HG02943 (cell line): ENCODE data around the gene CARS1.

Experiments used
- ATAC-seq: cut with Tn5 transposase; IDR thresholded peaks from one replicate; pipeline ENCODE4 v1.9.1; 2021; ENCODE audit warnings: mild to moderate bottlenecking, low read depth, moderate library complexity; ENCODE audit not compliant: unreplicated experiment

The CARS1 gene

DNA sequence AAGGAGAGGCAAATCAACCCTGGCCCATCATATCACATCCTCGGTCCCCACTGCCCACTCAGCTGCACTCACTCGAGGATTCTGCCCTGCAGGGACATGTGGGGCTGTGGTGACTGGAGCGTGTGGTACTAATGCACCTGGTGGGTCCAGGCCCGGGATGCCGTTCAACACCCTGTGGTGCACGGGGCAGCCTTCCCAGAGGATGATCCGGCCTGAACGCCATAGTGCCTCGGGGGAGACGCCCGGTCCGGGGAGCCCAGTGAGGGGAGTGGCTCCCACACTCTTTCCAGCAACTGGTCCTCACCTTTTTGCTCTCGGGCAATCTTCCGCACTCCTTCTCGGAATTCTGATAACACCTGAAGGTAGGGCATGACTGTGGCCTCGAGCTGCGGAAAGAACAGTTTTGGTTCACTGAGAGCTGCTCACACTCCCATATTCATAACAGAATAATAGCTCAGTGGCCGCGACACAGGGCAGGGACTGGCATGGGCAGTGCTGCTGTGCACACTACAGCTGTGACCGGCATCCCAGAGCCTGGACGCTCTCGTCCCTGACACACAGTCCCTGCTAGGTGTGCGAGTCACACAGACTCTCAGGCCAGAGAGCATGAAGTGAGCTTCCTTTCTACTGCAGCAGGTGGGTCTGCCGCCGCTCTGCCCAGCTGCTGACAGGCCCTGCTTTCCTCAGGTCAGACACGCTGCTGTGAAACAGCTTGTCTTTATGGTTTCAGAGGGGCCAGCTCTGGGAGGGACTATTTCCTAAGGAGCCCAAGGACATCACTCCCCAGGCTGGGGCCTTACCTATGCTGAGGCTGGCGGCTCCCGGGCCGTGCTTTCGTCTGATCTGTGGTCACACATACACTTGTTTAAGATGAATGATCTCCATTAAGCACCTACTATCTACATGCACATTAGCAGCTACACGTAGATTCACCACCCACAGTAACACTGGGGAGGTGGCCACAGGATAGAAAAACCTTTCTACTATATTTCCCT, 45.0 kb downstream of the CARS1 start:
- no peak for ATAC-seq

DNA sequence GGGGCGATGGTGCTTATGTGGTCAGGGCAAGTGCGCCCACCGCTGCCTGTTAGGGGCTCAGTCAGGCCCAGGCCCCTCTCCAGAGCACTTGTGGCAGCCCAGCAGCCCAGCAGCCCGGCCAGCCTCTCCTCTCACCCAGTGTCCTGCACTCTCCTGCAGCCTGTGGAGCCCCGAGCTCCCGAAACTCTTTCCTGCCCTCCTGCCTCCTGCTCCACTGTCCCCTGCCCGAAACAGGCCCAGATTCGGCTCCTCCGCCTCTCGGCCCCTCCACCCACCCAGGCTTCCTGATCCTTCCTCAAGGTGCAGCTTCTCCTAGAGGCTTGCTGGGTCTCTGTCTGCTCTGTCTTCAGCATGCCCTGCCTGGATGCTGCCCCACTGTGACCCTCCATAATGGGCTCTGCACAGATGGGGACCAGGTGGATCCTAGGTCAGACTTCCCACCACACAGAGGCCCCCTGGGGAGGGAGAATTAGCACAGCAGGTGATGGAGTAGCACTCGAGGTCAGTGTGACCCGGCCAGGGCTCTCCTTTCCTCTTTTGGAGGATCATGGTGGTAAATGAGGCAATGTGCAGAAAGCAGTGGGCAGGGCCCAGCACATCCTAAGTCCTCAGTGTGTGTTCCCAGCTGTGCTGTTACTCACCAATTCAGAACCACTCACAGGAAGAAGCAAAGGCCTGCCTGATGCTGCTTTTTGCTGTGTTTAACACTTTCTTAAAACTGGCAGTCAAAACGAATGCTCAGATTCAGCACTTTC, 46.5 kb downstream of the CARS1 start:
- no peak for ATAC-seq

DNA sequence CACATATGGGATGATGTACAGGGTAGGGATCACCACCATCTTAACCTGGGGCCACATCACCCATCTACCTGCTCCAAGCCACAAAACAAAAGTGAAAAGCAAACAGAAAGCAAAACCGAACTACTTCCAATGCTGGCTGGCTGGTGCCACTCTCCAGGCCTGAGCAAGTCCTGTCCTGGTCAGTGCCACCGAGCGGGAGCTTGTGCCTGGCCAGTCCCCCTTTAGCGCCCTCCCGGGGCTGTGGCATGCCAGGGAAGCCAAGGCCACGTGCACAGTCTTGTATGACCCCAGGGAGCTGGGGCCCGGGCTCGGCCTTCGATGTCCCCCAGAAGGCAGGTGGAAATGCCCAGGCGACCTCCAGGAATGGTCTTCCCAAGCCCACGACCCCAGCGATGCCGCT, 47.2 kb downstream of the CARS1 start:
- ATAC-seq: no peak

- ATAC-seq: no peak
These were observed 47.7 kb downstream of the CARS1 start for GRCh38 chr11:3009481-3009880.

- no peak for ATAC-seq
These were observed 48.4 kb downstream of the CARS1 start for GRCh38 chr11:3008746-3009336.

DNA sequence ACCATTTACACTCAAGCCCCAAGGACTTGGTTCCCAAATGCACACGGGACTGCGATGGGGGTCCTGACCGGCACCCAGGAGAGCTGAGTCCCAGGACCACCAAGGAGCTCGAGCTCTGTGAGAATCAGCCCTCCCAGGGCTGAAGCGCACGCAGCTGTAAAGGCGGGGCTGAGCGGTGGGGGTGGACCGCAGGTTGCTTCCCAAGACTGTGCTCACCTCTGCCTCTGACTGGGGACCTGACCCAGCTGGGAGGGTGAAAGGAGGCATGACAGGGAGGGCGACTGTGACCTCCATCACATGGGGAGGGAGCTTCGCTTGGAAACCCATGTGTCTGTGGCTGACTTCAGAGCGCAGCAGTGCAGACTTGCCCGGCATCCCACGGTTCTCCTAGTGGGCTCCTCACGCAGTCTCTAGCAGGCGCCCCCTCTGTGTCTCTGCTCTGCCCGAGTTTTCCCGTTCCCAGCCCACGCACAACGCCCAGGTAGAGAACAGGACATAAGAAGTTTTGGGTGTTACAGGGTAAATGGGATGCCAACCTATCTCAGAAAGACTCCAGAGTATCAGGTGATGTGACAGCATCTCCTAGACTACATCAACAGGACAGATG, 49.7 kb downstream of the CARS1 start:
- ATAC-seq: no peak

GRCh38 chr11:3006505-3007260, 50.5 kb downstream of the CARS1 start:
- no peak for ATAC-seq

DNA sequence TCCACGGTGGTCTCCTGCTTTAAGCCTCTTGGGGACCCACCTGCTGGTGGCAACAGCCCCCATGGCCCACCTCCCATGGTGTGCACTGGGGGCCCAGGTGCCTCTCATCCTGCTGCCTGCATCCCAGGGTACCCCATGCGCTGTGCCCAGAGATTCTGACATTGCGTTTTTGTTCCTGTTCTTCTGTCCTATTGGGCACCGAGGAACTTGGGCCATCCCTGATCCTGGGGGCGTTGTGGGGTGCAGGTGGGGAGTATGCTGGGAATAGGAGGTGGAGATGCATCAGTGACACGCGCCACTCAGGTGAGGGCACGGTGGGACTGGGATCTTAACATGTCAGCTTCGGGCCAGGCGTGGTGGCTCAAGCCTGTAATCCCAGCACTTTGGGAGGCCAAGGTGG, 52.7 kb downstream of the CARS1 start:
- no peak for ATAC-seq

DNA sequence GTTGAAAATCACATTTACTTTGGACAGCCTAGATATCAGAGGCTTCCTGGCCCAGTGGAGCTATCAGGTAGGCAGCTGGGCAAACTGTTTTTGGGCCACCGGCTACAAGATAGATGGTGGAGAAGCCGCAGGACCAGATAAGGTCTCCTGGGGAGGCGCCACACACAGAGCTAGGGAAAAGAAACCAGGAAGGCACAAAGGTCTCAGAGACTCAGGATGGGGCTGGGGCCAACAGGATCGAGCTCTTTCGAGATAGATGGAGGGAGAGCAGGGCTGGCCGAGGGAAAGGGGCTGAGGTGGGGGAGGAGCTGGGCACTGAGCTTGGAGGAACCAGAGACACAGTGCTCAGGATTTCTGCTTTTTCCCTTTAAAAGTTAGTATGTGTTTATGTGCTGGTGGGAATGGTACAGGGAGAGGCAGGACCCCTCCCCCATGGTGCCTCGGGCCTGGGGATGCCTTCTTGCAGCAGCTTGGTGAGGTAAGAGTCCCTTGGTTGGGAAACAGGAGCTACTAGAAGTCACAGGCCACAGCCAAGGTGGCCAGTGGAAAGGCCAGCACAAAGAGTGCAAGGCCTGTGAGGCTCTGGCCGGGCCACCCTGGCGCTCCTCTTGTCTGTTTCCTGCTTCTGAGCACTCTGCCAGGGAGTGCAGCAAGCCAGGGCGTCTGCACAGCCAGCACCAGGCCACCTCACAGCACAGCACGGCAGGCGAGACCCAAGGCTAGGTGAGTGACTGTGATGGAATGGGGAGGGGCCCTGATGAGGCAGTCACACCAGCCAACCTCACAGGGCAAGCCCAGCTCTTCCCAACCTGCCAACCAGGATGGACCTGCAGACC, 53.6 kb downstream of the CARS1 start:
- no peak for ATAC-seq

GRCh38 chr11:3002871-3003270, 54.4 kb downstream of the CARS1 start:
- no peak for ATAC-seq

- ATAC-seq: no peak
These were observed 54.8 kb downstream of the CARS1 start for GRCh38 chr11:3002351-3002861.

GRCh38 chr11:3001496-3001895, 55.7 kb downstream of the CARS1 start:
- ATAC-seq: no peak

- ATAC-seq: no peak
These were observed 56.9 kb downstream of the CARS1 start for GRCh38 chr11:3000032-3000961.

- ATAC-seq: no peak
These were observed 57.7 kb downstream of the CARS1 start for GRCh38 chr11:2999464-2999998.

DNA sequence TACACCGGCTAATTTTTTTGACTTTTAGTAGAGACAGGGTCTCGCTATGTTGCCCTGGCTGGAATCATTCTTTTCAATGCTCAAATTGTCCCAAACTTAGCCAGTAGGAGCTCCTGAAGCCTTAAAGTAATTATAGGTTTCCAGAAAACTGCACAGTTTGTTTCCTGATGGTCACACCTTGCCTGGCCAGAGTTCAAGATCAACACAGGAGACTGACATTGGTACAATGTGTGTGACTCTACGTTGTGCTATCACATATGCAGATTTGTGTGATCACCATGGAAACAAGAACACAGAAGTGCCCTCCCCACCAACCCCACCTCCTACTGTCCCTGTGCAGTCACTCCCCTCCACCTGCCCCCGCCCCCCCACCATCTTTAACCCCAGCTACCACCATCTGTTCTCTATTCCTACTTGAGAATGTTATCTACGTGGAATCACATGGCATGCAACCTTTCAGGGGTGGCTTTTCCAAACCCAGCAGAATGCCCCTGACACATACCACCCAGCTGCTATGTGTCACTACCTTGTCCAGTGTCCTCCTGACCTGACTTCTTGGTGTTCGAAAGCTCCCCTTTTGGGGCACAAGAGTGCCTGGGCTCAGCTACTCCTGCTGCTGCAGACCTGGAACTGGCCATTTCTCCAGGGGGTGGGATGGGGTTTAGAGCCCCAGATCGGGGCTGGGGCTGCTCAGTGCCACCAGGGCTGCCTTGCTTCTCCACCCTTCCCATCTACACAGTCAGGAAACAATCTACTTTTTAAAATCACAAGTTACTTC, 59.0 kb downstream of the CARS1 start:
- no peak for ATAC-seq

DNA sequence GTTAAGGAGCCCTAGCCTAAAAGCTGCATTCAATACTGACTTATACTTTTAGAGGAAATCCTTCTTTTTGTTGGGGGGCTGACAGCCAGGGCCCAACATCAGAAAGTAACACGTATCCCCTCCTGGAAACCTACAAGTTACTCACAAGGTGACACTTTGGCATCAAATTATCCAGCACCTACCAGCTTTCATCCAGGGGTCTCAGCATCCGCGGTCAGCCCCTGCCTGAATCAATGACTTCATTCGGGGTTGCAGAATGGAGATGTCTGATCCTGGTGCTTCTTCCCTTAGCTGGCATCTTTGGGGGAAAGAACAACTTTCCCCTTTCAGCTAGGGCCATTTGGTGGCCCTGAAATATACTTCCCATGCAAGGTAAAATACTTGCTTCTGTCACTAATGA, 59.8 kb downstream of the CARS1 start:
- no peak for ATAC-seq

GRCh38 chr11:2996976-2997375, 60.2 kb downstream of the CARS1 start:
- no peak for ATAC-seq
